Right ventricle myocardium superior (tissue), 1 donor: ENCODE results near the gene MYADML2. TPM values are rescaled to one million over a fixed set of nuclear protein-coding genes. Genes with fewer than 3 reads are reported as not detected.
"Not testable (repeated sequence)": the region's sequence is repeated elsewhere in the genome, so short reads cannot be mapped to it uniquely, and the experiment has no call there.

Source experiments
- ATAC-seq: fragments of 200-7000 bp; cut with Tn5 transposase; one replicate; pipeline ENCODE4 v1.9.1; 2020; ENCODE audit warnings: mild to moderate bottlenecking; ENCODE audit not compliant: poor library complexity
- DNase-seq: peaks from one replicate; pipeline ENCODE4 v3.0.0-alpha.2; 2020
- intact Hi-C: fragments of 100-400 bp; cut with DNase I; formaldehyde crosslinking; loops from one replicate; pipeline ENCODE4 v1.11.2; 2022
- total RNA-seq: library from RNA; stranded (reverse); fragmentation: NEBNext Ultra II Directional; extraction: Animal tissue kit (Norgen Biotek cat#: 25700); gene quantifications from one replicate; pipeline ENCODE4 v1.2.1, GENCODE V29; 2021
- donor health status: DM: no; HTN: yes; CAD: no; lungs with severe emphysema.

Gene MYADML2
- total RNA-seq, 1 donor from 2014 or later: 3.5 TPM

GRCh38 chr17:81961521-81962498, 14.8 kb upstream of the MYADML2 start:
- intact Hi-C loops: loop anchor here (10.0 kb wide), 1 partner anchor 193 kb away; no protein-coding TSS in a partner anchor
- DNase-seq: no peak
- ATAC-seq: no peak

DNA sequence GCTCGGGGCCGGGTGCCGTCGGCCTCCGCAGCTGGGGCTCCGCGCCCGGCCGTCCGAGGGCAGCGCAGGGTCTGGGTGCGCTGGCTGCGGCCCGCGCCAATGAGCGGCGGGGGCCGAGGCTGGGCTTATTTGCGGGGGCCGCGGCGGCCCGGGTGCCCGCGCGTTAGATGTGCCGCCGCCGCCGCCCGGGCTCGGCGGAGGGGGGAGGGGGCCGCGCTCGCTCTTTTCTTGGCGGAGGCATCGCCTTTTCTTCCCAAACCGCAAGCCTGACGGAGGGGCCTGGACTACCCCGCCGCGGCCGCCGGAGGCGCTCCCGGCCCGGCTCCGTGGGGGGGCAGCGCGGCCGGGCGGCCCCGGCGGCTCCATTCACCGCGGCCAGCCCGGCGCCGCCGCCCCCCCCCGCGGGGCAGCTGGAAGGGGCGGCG, 14.1 kb upstream of the MYADML2 start, which contains the start of gene NOTUM:
NOTUM (minus strand) TSS at position 101 of the 425 bp plus-strand sequence. CDS start 278 bp downstream, outside the sequence.
- DNase-seq: no peak

DNA sequence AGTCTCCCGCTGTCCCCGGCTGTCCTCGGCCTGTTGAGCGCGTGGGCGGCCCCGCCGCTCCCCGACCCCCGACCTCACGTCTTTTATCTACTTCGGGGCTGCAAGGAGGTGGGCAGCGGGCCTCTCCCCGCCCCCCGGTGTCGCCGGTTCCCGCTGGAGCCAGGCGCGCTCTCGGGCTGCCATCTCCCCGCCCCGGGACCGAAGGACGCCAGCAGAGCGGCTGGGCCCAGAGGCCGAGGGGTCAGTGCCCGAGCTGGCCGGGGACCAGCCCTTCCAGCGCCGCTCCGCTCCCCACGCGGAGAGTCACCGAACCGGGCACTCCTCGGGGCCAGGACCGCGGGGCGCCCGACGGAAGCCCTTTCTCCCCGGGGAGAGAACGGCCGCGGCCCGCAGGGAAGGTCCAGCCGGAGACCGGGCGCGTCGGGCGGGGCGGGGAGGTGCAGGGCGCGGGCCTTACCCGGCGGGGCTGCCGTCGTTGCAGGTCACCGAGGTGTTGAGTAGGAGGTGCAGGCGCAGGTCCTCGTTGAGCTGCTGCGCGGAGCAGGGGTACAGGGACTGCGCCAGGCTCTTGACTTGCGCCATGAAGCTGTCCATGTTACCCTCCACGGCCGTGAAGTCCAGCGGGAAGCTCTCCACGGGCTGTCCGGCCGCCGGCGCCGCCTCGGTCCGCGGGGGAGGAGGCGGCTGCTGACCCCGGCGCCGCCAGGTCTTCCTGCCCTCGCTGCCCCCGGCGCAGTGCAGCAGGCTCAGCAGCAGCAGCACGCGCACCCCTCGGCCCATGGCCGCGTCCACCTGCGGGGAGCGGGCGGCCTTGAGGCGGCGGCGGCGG, 13.3 kb upstream of the MYADML2 start:
- DNase-seq (no peak), ATAC-seq (no peak)
- intact Hi-C loops: loop anchor here (10.0 kb wide), 1 partner anchor 194 kb away; no protein-coding TSS in a partner anchor

More for the DNA sequence above, 14.1 kb upstream of the MYADML2 start, which contains the start of gene NOTUM:
- intact Hi-C loops: loop anchor here (10.0 kb wide), 1 partner anchor 194 kb away; no protein-coding TSS in a partner anchor
- no peak for ATAC-seq

- intact Hi-C loops: loop anchor here (2.0 to 10.0 kb wide), 2 partner anchors 61 to 195 kb away; no protein-coding TSS in a partner anchor
- peak; percentile 87 for DNase-seq
- ATAC-seq: peak; percentile 96
These were observed 12.5 kb upstream of the MYADML2 start for GRCh38 chr17:81959362-81960129.

DNA sequence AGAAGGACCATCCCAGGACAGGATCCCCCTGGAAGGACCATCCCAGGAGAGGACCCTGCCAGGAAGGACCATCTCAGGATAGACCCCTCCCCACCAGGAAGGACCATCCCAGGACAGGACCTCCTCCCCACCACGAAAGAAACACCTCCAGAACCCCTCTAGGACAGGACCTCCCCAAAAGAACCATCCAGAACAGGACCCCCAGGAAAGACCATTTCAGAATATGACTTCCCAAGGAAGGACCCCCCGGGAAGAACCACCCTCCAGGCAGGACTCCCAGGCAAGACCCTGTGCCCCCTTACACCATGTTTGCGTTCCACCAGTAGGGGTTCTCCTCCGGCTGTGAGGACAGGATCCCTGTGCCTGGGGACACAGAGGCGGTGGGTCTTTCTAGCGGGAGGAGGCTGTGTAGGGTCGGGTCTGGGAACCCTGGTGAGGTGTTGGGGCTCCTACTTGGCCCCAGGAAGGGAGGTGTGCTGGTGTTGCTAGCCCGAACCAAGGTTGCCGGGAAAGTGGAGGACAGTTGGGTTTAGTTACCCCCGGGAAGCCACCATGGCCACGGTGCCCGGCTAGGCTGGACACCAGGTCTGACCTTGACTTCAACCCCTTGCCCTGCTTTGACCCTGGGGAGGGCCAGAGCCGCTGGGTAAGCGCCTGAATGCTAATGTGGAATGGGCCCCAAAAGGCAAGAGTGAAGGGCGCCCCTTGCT, 11.8 kb upstream of the MYADML2 start:
- intact Hi-C loops: loop anchor here (2.0 kb wide), 1 partner anchor 62 kb away; no protein-coding TSS in a partner anchor
- DNase-seq (no peak), ATAC-seq (no peak)

DNA sequence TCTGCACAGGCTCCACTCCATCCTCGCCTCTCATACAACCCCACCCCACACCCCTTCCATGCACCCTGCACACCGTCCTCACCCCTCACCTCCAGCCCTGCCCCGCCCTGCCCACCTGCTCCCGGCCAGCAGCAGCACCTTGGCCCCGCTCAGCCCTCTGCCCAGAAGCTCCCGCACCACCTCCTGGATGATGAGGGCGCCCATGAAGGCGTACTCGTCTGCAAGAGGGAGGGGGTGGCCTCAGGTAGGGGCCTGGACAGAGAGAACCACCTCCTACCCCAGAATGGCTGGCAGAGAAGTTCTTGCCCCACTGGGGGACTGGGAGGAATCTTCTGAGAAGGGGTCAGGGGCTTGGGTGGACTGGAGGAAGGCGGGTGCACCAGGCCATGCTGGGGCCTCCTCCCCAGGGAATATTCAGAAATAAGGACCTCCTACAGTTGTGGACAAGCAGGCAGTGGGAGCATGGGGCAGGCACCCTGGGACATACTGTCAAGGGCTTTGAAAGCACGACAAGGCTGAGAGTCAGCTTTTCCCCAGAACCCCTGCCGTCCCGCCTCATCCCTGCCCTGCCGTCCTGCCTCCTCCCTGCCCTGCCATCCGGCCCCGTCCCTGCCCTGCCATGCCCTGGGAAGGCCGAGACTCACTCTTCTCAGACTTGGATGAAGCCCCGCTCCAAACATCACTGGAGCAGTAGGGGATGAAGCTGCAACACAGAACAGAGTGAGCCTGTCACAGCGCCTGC, 10.8 kb upstream of the MYADML2 start:
- intact Hi-C loops: loop anchor here (2.0 kb wide), 1 partner anchor 63 kb away; no protein-coding TSS in a partner anchor
- DNase-seq (no peak), ATAC-seq (no peak)

GRCh38 chr17:81956607-81957589, 9.9 kb upstream of the MYADML2 start:
- no peak for ATAC-seq
- intact Hi-C loops: no loop called here
- DNase-seq: no peak

GRCh38 chr17:81955756-81956544, 8.9 kb upstream of the MYADML2 start:
- intact Hi-C loops: no loop called here
- no peak for ATAC-seq
- DNase-seq: no peak

DNA sequence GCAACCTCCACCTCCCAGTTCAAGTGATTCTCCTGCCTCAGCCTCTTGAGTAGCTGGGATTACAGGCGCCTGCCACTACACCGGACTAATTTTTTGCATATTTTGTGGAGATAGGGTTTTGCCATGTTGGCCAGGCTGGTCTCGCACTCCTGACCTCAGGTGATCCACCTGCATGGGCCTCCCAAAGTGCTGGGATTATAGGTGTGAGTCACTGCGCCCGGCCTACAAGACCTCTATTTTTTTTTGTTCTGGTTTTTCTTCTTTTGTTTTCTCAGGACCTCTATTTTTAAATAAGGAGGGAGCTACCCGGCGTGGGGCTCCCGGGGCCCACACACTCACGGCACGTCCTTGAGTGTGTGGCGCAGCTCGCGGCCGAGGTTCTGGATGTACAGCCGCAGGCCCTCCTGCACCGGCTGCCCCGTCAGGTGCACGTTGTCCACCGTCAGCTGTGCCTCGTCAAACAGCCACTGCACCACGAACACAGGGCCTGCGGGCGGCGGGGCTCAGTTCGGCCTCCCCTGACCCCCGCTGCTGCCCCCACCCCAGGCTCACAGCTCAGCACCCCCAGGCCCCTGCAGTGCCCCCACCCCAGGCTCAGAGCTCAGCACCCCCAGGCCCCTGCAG, 8.1 kb upstream of the MYADML2 start:
- DNase-seq (no peak), ATAC-seq (no peak)
- intact Hi-C loops: no loop called here

GRCh38 chr17:81954131-81955057, 7.4 kb upstream of the MYADML2 start:
- ATAC-seq: no peak
- DNase-seq: no peak
- intact Hi-C loops: no loop called here

DNA sequence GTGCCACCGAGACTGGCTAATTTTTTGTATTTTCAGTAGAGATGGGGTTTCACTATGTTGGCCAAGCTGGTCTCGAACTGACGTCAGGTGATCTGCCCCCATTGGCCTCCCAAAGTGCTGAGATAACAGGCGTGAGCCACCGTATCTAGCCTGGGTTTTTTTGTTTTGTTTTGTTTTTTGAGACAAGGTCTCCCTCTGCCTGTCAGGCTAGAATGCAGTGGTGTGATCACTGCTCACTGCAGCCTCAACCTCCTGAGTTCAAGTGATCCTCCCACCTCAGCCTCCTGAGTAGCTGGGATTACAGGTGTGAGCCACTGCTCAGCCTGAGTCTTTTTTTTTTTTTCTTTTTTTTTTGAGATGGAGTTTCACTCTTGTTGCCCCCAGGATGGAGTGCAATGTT, 6.4 kb upstream of the MYADML2 start:
- DNase-seq, intact Hi-C loops, ATAC-seq: not testable (repeated sequence)

DNA sequence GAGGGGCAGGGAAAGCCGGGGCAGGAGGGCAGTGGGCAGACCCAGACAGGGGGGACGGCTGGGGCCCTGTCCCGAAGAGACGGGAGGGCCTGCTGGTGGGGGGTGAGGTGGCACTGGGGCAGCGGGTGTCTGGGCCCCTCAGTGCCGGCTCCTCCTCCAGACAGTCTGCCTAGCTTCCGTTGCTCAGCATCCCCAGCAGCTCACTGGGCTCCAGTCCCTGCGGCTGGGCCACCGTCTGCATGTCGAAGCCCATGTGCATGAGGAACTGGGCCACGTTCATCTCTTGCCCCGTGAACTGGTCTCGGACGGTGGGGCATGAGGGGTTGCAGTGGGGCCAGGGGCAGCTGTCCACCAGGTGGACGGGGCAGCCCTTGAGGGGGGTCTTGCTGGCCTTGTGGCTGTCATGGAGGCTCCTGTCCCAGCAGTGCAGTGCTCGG, 5.8 kb upstream of the MYADML2 start:
- DNase-seq (no peak), ATAC-seq (no peak)
- intact Hi-C loops: no loop called here
